Panc1 (cell line): ENCODE measurements around the gene MYO7A. TPM values are rescaled to one million over a fixed set of nuclear protein-coding genes. Genes with fewer than 3 reads are reported as not detected.

Experiments used
- ATAC-seq: fragments of 200-7000 bp; cut with Tn5 transposase; 2 replicates; pipeline ENCODE4 v1.9.1; 2020; ENCODE audit warnings: mild to moderate bottlenecking, moderate library complexity
- BruUV-seq: library from RNA; stranded (reverse); fragments of 400-500 nt; replicated peaks from 2 replicates; lab custom pipeline; 2021; lab: Mats Ljungman, UMichigan
- CTCF ChIA-PET: fragments of 300-600 bp; sonication (Branson Sonifier 250); formaldehyde crosslinking; loops from one replicate; lab custom pipeline; 2022; ENCODE audit warnings: antibody characterized with exemption; lab: Charles Lee
- POLR2A ChIA-PET: fragments of 300-600 bp; sonication (Branson Sonifier 250); formaldehyde crosslinking; loops from one replicate; lab custom pipeline; 2022; ENCODE audit warnings: antibody characterized with exemption; lab: Charles Lee
- DNase-seq: peaks from one replicate; pipeline ENCODE4 v3.0.0-alpha.2; 2010; ENCODE audit warnings: low read depth, low spot score
- H3K27ac ChIP-seq: 2 replicates; pipeline ENCODE4 v1.5.1; 2011; ENCODE audit warnings: mild to moderate bottlenecking, low read length, inconsistent platforms
- H3K27me3 ChIP-seq: fragments of 200-500 bp; sonication (Bioruptor generic); 2 replicates; pipeline ENCODE4 v1.6.0; 2014; ENCODE audit warnings: low read length, inconsistent platforms; ENCODE audit not compliant: control insufficient read depth, insufficient read depth
- H3K36me3 ChIP-seq: fragments of 200-500 bp; sonication (Bioruptor generic); 2 replicates; pipeline ENCODE4 v1.5.1; 2014; ENCODE audit warnings: inconsistent platforms, mild to moderate bottlenecking, low read length, moderate library complexity; ENCODE audit not compliant: control insufficient read depth, insufficient read depth
- H3K4me1 ChIP-seq: 2 replicates; pipeline ENCODE4 v1.5.1; 2011; ENCODE audit warnings: inconsistent platforms, mild to moderate bottlenecking, low read length, moderate library complexity; ENCODE audit not compliant: control insufficient read depth, insufficient read depth
- H3K4me3 ChIP-seq, 2 experiments: 2 replicates each; pipeline ENCODE4 v1.5.1; 2011 to 2012; ENCODE audit warnings: low read depth in 2 of 2, low read length in 2 of 2, mild to moderate bottlenecking in 2 of 2, inconsistent platforms in 1 of 2, moderate library complexity in 1 of 2
- H3K9me3 ChIP-seq: fragments of 200-500 bp; sonication (Bioruptor generic); 2 replicates; pipeline ENCODE4 v1.5.1; 2014; ENCODE audit warnings: low read depth, mild to moderate bottlenecking, inconsistent platforms, low read length, moderate library complexity; ENCODE audit not compliant: control insufficient read depth, insufficient read depth
- CTCF ChIP-seq: fragments of 450-650 bp; IDR thresholded peaks from 2 replicates; pipeline ENCODE4 v1.5.1; 2017; ENCODE audit warnings: mild to moderate bottlenecking
- POLR2AphosphoS5 ChIP-seq: IDR thresholded peaks from 2 replicates; pipeline ENCODE4 v1.6.1; 2012; ENCODE audit warnings: mild to moderate bottlenecking, low read depth, low read length, moderate library complexity
- REST ChIP-seq, 2 experiments: IDR thresholded peaks; 2 replicates each; pipeline ENCODE4 v1.6.1; 2011 to 2012; ENCODE audit warnings: low read depth in 2 of 2, control low read depth in 1 of 2, low read length in 1 of 2, mild to moderate bottlenecking in 1 of 2, moderate library complexity in 1 of 2; ENCODE audit not compliant: insufficient read depth in 1 of 2
- SIN3A ChIP-seq: IDR thresholded peaks from 2 replicates; pipeline ENCODE4 v1.6.1; 2012; ENCODE audit warnings: low read depth, mild to moderate bottlenecking, low read length, moderate library complexity, borderline replicate concordance; ENCODE audit not compliant: insufficient read depth
- TCF7L2 ChIP-seq: IDR thresholded peaks from 2 replicates; pipeline ENCODE4 v1.6.1; 2011; ENCODE audit warnings: mild to moderate bottlenecking, low read depth, low read length, inconsistent platforms
- in situ Hi-C: cut with HindIII; loops from 2 replicates; pipeline ENCODE4 v1.10.0; 2016; ENCODE audit warnings: low sequenced_read_pairs, low pct_unique_long_range_greater_than_20kb
- intact Hi-C: fragments of 100-400 bp; cut with micrococcal nuclease; formaldehyde crosslinking; loops from one replicate; pipeline ENCODE4 v1.10.0; 2022; ENCODE audit not compliant: unreplicated experiment
- total RNA-seq: library from RNA; stranded (reverse); gene quantifications from one replicate; pipeline ENCODE4 v1.2.1, GENCODE V29; 2021; ENCODE audit not compliant: unreplicated experiment

Gene MYO7A
- total RNA-seq, 1 experiment from 2014 or later: 1.3 TPM

- peak; percentile 44; the same call in 1 of the 2 replicates for ATAC-seq
- BruUV-seq: no TSS peak
- CTCF ChIA-PET: interaction anchor here (0.6 to 1.5 kb wide), 2 partner anchors 9 to 130 kb away, joined by 5 to 11 read pairs; no protein-coding TSS in a partner anchor
- Histone ChIP-seq H3K27ac (no peak overlapping the region), H3K4me3 (no peak overlapping the region), H3K36me3 (no peaks in the 10 kb centered on the region), H3K27me3 (no peaks in the 10 kb centered on the region), H3K4me1 (no peaks in the 10 kb centered on the region), H3K9me3 (no peaks in the 10 kb centered on the region)
- in situ Hi-C loops (no loop called here), intact Hi-C loops (no loop called here)
- POLR2A ChIA-PET: interaction anchor here (0.6 kb wide), 1 partner anchor 35 kb away, joined by 7 read pairs; no protein-coding TSS in a partner anchor
- TF ChIP-seq CTCF: no peak
- TF ChIP-seq TCF7L2: no peak
- no peak for TF ChIP-seq SIN3A
- no peak for TF ChIP-seq POLR2AphosphoS5
- no peak for TF ChIP-seq REST (IDR thresholded peaks at IDR 0.05; ENCODE audit: insufficient read depth in 1 of 2, low read depth in 2 of 2, low read length in 1 of 2)
- no peak for DNase-seq
Measured at GRCh38 chr11:77081976-77082836, 45.8 kb upstream of the MYO7A start.

- H3K4me1 ChIP-seq: no peaks in the 10 kb centered on the region
- POLR2A ChIA-PET: interaction anchor here (0.6 kb wide), 1 partner anchor 36 kb away, joined by 7 read pairs; no protein-coding TSS in a partner anchor
- no peaks in the 10 kb centered on the region for H3K36me3 ChIP-seq
- H3K27me3 ChIP-seq: no peaks in the 10 kb centered on the region
- no peaks in the 10 kb centered on the region for H3K9me3 ChIP-seq
- in situ Hi-C loops: no loop called here
- no peak for TF ChIP-seq POLR2AphosphoS5
- no TSS peak for BruUV-seq
- no peak overlapping the region for H3K27ac ChIP-seq
- CTCF ChIA-PET: interaction anchor here (1.5 kb wide), 1 partner anchor 8 kb away, joined by 11 read pairs; no protein-coding TSS in a partner anchor
- ATAC-seq (no peak), DNase-seq (no peak)
- H3K4me3 ChIP-seq: no peak overlapping the region
- intact Hi-C loops: no loop called here
Measured at GRCh38 chr11:77082838-77083565, 45.0 kb upstream of the MYO7A start.
